Activated CD8-positive, alpha-beta memory T cell treated with anti-CD3 and anti-CD28 coated beads for 48 hours (primary cell): ENCODE data around the gene DLG2.
A peak's percentile ranks its signal among the peaks of the same experiment; 100 is the strongest.
"Not testable (repeated sequence)": the region's sequence is repeated elsewhere in the genome, so short reads cannot be mapped to it uniquely, and the experiment has no call there.

Experiments
- DNase-seq, 3 experiments: peaks; one replicate each; pipeline ENCODE4 v3.0.0-alpha.2; 2020; ENCODE audit warnings: low read depth in 2 of 3, low spot score in 2 of 3

DLG2 gene

GRCh38 chr11:85647078-85647477 lies 19.9 kb upstream of the DLG2 start:
- DNase-seq, result no peak

DNA sequence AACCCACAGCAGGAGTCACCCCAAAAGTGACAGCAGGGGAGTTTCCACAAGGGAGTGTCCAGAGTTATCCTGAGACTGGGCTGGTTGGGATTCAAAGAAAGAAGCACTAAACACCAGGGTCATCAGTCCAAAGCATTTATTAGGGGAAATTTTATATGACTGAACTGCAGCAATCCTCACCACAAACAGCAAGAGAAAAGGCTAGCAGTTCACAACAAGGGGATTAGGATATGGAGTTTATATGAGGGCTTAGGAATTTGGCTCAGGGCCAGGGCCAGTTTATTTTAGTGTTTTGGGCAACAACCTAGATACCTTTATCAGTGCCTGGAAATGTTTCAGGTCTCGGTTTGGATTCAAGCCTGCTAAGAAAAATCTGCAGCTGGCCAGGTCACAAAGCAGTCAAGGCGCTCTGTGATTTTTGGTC lies 16.1 kb upstream of the DLG2 start:
- DNase-seq, result no peak

GRCh38 chr11:85634747-85635146 lies 7.6 kb upstream of the DLG2 start:
- DNase-seq, result no peak

GRCh38 chr11:85628771-85629341 lies 1.7 kb upstream of the DLG2 start:
- DNase-seq, result no peak

DNA sequence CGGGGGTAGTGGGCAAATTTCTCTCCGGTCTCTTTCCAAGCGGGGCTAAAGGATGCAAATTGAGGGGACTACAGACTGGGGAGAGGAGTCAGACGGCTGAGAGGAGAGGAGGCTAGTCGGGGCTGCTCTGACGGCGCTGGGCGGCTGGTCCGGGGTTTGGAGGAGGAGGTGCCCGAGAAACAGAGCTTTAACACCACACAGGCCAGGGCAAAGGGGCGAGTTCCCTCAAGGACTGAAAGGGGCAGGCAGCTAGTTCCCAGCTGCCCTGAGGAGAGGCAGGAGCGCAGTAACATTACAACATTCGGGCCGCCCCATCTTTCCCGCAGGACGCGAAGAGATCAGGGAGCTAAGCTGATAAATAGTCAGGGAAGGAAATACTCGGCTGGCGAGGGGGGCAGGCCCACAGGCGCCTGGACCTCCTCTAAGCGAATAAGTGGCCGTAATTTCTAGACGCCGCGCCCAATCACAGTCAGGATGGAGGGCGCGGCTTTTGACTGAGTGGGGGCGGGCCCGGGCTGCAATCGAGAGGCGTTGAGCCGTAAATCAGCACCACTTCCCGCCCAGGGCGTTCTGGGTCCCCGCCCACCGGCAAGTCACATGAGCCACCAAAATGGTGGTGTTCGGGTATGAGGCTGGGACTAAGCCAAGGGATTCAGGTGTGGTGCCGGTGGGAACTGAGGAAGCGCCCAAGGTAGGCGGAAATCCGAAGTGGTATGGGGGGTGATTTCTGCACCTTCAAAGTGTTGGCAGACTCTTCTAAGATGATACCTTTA lies 1.0 kb upstream of the DLG2 start, which contains the start of gene TMEM126B:
Gene TMEM126B (plus strand): TSS at position 596 of the 773 bp plus-strand sequence. CDS start 15 bp downstream, at position 611.
- peak; percentile 79 to 91 (median 83) for DNase-seq

- DNase-seq, result no peak
Measured at GRCh38 chr11:85626496-85626895, 648 bp downstream of the DLG2 start.

DNA sequence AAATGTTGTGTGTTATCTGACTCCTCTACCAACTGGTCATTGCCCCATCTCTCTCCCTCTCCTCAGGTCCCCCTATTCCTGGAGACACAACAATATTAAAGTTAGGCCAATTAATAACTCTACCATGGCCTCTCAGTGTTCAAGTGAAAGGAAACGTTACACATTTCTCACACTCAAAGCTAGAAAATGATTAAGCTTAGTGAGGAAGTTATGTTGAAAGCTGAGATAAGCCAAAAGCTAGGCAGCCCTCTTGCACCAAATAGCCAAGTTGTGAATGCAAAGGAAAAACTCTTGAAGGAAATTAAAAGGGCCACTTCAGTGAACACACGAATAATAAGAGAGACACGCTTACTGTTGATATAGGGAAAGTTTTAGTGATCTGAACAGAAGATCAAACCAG lies 6.9 kb downstream of the DLG2 start:
- no peak for DNase-seq

DNA sequence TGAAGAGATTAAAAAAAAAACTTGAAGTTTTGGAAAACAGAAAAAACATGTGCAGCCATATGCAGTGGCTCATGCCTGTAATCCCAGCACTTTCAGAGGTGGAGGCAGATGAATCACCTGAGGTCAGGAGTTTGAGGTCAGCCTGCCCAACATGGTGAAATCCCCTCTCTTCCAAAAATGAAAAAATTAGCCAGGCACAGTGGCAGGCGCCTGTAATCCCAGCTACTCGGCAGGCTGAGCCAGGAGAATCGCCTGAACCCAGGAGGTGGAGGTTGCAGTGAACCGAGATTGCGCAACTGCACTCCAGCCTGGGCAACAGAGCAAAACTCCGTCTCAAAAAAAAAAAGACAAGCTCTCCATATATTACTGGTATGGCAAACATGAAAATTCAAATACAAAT lies 7.6 kb downstream of the DLG2 start:
- DNase-seq, result no peak

- DNase-seq, result not testable (repeated sequence)
Measured at GRCh38 chr11:85611643-85612042, 15.5 kb downstream of the DLG2 start.

GRCh38 chr11:85609286-85609685 lies 17.9 kb downstream of the DLG2 start:
- not testable (repeated sequence) for DNase-seq

GRCh38 chr11:85608621-85609020 lies 18.5 kb downstream of the DLG2 start:
- DNase-seq, result not testable (repeated sequence)

DNA sequence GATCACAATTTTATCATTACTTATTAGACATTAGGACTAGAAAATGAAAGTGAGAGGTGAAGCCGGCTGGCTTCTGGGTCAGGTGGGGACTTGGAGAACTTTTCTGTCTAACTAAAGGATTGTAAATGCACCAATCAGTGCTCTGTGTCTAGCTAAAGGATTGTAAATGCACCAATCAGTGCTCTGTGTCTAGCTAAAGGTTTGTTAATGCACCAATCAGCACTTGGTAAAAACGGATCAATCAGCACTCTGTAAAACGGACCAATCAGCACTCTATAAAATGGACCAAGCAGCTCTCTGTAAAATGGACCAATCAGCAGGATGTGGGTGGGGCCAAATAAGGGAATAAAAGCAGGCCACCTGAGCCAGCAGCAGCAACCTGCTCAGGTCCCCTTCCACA lies 20.9 kb downstream of the DLG2 start:
- DNase-seq, result not testable (repeated sequence)

DNA sequence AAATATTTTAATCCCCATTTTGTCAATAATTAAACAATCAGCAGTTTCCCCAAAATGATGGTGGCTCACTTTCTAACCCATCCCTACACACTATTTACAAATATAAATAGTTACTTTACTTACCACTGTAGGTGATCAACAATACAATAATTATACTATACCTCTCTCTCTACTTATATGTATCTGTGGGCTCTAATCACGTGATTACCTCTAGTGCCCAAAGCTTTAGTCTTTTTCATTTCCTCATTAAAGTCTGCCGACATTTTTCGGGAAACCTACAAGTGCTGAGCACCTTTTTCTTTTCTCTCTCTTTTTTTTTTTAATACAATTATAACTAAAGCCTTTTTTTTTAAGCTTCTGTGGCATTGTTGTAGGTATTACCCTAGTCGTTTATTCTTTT lies 23.9 kb downstream of the DLG2 start:
- DNase-seq, result no peak

DNA sequence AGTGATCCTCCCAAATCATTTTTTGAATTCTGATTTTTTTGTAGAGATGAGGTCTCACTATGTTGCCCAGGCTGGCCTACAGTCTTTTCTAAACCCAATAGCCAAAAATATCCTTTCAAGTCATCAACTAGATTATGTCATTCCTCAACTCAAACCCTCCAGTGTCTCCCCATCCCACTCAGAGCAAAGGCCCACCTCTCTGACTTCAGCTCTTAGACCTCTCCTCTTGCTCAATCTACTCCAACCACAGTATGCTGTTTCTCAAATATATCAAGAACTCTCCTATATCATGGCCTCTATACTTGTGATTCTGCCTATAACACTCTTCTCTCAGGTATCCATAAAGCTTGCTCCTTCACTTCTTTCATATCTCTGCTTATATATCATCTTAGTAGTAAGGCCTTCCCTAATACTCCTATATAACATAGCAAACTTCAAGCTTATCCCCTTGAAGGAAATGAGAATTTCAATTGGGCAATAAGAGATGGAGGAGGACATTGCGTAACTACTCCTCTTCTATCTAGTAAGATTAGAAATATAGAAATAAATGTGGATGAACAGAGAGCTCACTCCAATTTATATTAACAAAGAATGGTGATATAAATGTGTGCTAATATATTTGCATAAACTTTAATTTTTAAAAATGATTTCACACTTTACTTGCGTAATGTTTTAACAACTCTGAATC lies 24.5 kb downstream of the DLG2 start:
- no peak for DNase-seq

DNA sequence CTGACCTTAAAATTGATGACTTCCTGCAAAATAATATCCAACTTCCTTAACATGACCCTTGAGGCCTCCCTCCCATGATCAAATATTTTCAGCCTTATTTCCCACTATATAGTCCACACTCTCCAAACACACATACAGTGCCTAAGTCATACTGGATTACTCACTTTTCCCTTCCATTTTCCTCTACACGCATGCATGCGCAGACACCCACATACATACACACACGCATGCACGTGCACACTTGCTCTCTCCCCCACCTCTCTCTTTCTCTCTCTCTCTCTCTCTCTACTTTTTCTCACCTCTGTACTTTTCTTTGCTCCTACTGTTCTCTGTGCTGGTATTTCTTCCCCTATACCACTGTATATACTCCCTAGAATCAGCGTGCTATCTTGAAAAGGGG lies 28.1 kb downstream of the DLG2 start:
- DNase-seq, result no peak

GRCh38 chr11:85596886-85597285 lies 30.3 kb downstream of the DLG2 start:
- no peak for DNase-seq

GRCh38 chr11:85595285-85595884 lies 31.8 kb downstream of the DLG2 start:
- no peak for DNase-seq

GRCh38 chr11:85590848-85591483 lies 36.2 kb downstream of the DLG2 start:
- no peak for DNase-seq

DNA sequence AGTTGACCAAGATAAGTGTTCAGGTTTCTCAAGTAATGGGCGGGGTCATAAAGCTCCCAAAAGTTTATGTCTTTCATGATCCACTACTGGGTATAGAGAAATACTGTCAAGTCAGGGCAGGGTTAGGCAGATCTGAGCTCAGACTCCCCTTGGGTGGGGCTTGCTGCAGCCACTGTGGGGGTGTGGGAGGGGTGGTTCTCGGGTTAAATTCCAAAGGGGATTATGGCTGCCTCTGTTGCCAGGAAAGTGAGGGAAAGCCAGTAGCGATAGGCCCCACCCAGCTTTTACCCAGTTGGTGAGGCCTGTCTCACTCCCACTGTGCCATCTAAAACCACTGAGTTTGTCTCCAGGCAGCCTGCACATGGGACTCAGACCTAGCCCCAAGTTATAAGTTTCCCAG lies 37.8 kb downstream of the DLG2 start:
- no peak for DNase-seq

DNA sequence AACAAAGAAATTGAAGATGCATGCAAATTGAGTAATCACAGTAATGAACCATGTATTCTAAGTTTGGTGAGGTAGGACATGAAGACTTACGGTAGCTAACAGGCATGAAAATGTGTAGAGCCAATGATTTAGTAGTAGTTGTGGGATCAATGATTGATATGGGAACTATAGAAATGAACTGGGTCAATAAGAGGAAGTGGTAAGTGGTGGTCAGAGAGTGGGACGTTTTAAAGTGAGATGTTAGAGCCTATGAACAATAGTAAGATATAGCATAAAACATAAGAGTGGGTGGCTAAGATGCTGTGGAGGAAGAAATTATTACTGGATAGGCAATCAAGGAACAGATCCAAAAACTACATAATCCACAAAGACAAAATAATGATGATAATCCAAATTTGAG lies 45.0 kb downstream of the DLG2 start:
- DNase-seq, result no peak

- DNase-seq, result no peak
Measured at GRCh38 chr11:85575388-85575787, 51.8 kb downstream of the DLG2 start.
